Stimulated activated CD4-positive, alpha-beta T cell treated with anti-CD3 and anti-CD28 coated beads, Interleukin-15, amount 100 ng/mL, for 1 hour (primary cell): ENCODE results near the gene TSPAN14.
"Not testable (repeated sequence)": the region's sequence is repeated elsewhere in the genome, so short reads cannot be mapped to it uniquely, and the experiment has no call there.

Experiments used
- DNase-seq, 2 donors: peaks; one replicate each; pipeline ENCODE4 v3.0.0-alpha.2; 2020; ENCODE audit warnings: low read depth in 1 of 2, low spot score in 1 of 2

Gene TSPAN14

GRCh38 chr10:80520661-80521470 lies 66.8 kb downstream of the TSPAN14 start:
- no peak for DNase-seq

DNA sequence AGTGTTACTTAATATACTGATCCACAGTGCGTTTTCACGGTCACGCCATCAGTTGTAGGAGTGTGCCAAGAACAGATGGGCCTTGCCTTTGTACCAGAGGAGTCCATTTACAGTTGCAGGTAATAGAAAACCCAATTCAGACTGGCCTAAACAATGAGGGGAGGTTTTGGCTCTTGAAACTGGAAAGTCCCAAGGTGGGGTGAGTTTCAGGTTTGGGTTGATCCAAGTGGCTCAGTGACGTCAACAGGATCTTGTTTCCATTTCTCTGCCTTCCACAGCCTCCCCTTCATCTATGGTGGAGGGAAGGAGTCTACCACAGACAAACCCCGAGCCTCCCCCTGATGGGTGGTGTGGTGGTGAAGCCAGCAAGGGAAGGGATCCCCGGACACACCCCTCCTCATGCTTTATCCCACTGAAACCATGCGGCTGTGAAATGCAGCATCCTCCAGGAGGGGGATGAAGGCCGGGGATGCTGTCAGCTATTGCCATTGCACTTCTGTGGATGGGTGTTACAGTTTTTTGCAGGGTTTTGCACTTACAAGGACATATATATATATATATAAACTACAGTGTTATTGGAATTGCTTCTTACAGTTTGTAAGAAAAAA lies 68.8 kb downstream of the TSPAN14 start:
- DNase-seq, result no peak

DNA sequence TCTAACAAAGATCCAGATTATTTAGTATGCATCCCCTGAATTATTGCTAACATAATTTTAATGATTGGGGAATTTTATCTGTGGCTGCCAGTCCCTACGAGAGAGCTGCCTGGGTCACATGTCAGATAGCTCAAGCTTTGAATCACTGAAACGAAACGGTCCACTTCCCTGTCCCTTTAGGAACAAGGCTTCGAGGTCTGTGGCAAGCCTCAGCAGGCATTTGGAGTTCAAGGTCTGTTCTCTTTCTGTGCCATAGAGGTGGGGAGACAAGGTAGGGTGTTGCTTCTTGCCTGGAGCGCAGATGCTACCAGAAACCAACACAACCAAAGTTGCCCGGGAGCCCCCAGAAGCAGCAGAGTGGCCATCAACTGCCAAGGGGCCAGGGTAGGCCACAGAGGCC lies 69.7 kb downstream of the TSPAN14 start:
- DNase-seq, result no peak

DNA sequence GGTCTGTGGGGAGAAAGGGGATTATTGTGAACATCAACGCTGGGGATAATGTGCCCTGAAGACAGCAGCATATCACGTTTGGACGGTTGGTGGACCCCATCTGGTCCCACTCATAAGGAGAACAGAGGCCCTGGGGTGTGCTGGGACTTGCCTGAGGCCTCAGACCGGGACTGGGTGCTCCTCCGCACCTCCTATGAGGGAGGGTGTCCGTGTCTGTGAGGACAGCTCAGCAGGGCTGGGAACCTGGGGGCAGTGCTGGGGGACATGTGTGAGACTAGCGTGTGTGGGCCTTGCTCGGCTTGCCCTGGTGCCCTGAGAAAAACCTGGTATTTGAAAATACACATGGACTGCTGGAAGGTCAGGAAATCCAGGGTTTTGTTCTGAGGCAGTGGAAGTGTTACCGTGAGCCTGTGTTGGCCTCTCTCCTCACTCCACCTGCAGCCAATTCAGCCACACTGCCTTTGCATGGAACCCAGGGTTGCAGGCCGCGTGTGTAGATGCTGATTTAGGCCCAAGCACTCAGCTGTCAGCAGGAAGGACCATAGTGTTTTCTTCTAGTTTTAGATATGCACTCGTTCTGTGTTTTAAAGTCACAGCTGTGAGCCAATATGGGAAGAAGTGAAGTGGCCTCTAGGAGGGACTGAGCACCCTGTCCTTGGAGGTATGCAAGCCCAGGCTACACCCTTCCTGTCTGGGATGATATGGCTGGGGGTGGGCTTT lies 70.2 kb downstream of the TSPAN14 start:
- no peak for DNase-seq

DNA sequence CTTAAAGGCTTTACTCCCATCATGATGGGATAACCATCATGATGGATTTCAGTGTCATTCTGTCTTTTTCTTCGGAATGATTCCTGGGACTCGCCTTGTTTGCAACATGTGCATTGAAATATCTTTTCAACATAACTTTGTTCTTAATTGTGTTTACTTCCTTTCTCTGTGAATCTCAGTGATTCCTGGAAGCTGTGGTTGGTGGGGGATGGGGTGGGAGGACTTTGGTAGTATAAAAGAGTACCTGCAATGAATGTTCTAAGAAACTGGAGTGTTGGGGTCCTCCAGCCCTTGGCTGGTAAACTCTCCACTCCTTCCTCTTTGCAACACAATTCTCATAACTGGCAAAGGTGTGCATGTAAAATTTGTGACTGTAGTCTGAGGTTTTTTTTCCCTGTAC lies 72.1 kb downstream of the TSPAN14 start:
- no peak for DNase-seq

- DNase-seq, result no peak
Observed at GRCh38 chr10:80526742-80527141, 72.6 kb downstream of the TSPAN14 start.

- DNase-seq, result no peak
Observed at GRCh38 chr10:80528185-80528700, 74.1 kb downstream of the TSPAN14 start.

DNA sequence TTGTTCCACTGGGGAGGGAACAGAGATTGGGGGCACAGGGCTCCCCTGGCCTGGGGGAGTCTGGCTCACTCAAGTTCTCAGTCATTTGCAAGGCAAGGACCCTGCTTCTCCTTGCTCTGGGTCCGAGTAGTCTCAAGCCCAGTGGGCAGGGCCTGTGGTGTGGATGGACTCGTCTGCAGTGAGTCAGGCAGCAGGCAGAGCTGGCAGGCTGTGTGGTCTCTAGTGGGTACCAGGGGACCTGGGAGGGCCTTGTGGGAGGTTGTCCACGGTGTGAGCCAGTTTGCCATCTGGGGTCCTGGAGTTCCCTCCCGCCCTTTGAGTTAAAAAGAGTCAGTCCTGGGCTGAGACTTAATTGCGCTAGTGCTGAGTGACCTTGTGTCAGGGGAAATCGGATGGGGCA lies 74.8 kb downstream of the TSPAN14 start:
- no peak for DNase-seq

GRCh38 chr10:80529604-80530003 lies 75.5 kb downstream of the TSPAN14 start:
- DNase-seq, result no peak

GRCh38 chr10:80530251-80530650 lies 76.1 kb downstream of the TSPAN14 start:
- DNase-seq, result peak in 1 of 2 donors; percentile 21

- DNase-seq, result no peak
Observed at GRCh38 chr10:80530816-80531215, 76.7 kb downstream of the TSPAN14 start.

- no peak for DNase-seq
Observed at GRCh38 chr10:80532571-80532970, 78.5 kb downstream of the TSPAN14 start.

- not testable (repeated sequence) for DNase-seq
Observed at GRCh38 chr10:80534059-80534458, 79.9 kb downstream of the TSPAN14 start.

GRCh38 chr10:80534646-80535045 lies 80.5 kb downstream of the TSPAN14 start:
- not testable (repeated sequence) for DNase-seq

GRCh38 chr10:80535671-80536360 lies 81.7 kb downstream of the TSPAN14 start:
- peak; percentile 48 to 57 for DNase-seq

DNA sequence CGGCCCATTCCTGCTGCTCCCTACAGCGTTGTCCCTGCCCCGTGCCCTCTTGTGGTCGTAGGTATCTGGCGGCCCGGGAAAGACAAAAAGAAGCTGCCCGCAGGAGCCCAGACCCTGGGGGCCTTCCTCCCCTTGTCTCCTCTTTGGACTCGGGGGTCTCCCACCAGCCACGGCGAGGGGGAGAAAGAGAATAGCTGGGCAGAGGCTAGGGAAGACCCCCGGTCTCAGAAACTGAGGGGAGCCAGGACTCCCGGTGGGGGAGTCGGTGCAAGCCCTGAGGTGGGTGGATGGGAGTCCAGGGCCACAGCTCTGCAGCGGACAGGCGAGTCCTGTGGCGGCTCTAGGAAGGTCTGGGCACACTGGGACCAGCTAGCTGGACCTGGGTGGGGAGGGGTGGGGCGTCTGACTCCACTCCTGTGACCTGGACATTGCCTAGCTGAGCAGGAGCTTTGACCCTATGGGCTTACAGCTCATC lies 82.3 kb downstream of the TSPAN14 start:
- DNase-seq, result no peak

GRCh38 chr10:80537086-80537735 lies 83.1 kb downstream of the TSPAN14 start:
- DNase-seq, result no peak

GRCh38 chr10:80537736-80538480 lies 83.8 kb downstream of the TSPAN14 start, which contains the start of gene SH2D4B:
TSS of gene SH2D4B (plus strand) at chr10:80537902. CDS start at chr10:80538332, 430 bp downstream.
- no peak for DNase-seq

DNA sequence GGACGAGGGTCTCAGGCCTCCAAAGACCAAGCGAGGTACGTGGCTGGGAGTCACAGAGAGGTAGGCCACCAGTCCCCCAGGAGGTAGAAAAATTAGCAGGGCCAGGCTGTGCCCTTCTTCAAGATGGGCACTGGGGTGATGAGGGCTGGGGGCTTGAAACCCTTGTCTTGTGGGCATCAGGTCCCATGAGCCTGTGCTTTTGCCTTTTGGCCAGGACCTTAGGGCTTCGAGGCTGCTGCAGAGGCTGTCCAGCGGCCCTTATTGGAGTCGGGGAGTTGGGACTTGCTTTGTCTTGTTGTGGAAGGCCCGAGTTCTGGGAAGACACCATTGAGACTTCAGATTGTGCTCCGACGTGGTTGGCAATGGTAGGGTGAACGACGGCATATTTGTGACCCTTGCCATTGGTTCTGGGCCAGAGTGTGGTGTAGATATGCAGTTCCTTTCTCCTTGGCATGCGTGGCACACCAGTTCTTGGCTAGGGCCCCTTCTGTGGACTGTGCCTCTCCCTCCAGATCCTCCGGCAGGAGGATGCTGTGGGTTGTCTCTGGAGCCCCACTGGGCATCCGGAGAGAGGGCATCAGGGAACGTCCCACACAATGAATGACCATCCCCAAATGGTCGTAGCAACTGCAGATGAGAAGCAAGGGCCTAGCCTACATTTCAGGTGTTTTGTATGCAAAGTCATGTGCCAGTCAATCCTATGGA lies 84.5 kb downstream of the TSPAN14 start:
- no peak for DNase-seq
